ENCODE measurements around the gene U2AF2.

Gene U2AF2

DNA sequence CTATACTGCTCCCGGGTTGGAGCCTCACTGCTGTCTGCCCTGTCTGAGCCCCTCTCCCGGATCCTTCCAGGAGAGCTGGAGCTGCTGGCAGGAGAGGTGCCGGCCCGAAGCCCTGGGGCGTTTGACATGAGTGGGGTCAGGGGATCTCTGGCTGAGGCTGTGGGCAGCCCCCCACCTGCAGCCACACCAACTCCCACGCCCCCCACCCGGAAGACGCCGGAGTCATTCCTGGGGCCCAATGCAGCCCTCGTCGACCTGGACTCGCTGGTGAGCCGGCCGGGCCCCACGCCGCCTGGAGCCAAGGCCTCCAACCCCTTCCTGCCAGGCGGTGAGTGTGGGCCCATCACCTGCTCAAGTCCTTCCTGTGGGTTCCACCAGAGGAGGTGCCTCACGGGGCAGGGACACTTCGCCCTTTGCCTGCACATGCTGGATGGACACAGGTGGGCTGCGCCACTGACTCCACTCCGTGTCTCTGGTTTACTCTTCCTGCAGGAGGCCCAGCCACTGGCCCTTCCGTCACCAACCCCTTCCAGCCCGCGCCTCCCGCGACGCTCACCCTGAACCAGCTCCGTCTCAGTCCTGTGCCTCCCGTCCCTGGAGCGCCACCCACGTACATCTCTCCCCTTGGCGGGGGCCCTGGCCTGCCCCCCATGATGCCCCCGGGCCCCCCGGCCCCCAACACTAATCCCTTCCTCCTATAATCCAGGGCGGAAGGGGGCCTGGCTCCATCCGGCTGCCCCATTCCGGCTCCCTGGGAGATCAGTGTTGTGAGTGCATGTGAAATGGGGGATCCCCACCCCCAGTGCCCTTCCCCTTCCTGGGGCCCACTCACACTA, 40.0 kb downstream of the U2AF2 start:
- no peak overlapping the region for H3K4me3 ChIP-seq (ENCODE audit: control insufficient read depth in 1 of 7, extremely low read depth in 1 of 7, insufficient read depth in 4 of 7, low read depth in 2 of 7, low read length in 6 of 7)
- H3K4me1 ChIP-seq (ENCODE audit: control extremely low read depth in 1 of 4, control insufficient read depth in 4 of 4, insufficient read depth in 4 of 4, low read length in 3 of 4), result no peaks in the 10 kb centered on the region
- ChIA-PET CTCF (no interaction called here), POLR2A (no interaction called here)
- no peaks in the 10 kb centered on the region for H3K27me3 ChIP-seq (replicated peaks in 2 of 5; ENCODE audit: control insufficient read depth in 4 of 5, insufficient read depth in 5 of 5, low read length in 4 of 5)
- H3K27ac ChIP-seq (ENCODE audit: insufficient read depth in 1 of 2, low read depth in 1 of 2, low read length in 2 of 2, poor library complexity in 1 of 2, severe bottlenecking in 2 of 2), result no peak overlapping the region
- 94% methylated on average over 30 of the region's 37 CpGs for WGBS (ENCODE audit: insufficient coverage)
- DNase-seq, result no peak
- H3K9me3 ChIP-seq (ENCODE audit: control extremely low read depth in 1 of 5, control insufficient read depth in 4 of 5, insufficient read depth in 2 of 5, low read depth in 1 of 5, low read length in 4 of 5), result no peaks in the 10 kb centered on the region
- H3K36me3 ChIP-seq (ENCODE audit: control insufficient read depth in 4 of 4, insufficient read depth in 4 of 4, low read length in 3 of 4), result peaks cover 2 to 86% (median 61%) of the 10 kb centered on the region in 4 experiments

DNA sequence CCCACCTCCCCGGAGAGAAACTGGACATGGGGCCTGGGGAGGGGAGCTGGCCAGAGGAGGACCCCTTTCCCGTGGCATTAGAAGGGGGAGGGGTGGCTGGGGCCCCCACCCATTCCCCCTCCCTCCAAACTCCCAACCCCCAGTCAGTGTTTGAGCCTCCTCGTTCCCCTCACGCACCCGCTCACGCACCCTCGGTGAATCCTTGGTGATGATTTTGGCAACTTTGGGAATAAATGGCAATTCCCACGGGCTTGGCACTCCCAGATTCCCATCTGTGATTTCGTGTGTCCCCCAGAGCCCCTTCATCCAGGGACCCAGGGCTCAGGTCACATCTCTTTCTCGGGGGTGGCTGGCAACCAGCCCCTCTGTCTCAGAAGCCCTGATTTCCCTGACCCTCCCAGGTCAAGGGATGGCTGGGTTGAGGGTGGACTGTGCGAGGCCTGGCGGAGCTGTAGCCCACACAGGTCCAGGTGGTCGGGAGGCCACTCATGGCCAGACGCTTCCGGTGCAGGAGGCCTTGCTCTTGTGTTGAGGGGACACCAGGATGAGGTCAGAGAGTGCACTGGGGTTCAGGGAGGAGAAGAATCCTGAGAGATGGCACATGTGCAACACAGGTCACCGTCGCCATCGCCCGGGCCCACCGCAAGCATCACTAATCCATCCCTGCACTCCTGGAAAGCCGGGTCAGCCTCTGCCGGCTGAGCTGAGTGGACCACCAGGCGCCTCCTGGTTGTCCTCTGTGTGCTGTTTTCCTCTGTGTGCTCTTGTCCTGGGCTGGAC, 40.9 kb downstream of the U2AF2 start:
- H3K36me3 ChIP-seq (ENCODE audit: control insufficient read depth in 4 of 4, insufficient read depth in 4 of 4, low read length in 3 of 4), result peaks cover 2 to 81% (median 54%) of the 10 kb centered on the region in 4 experiments
- H3K4me3 ChIP-seq (ENCODE audit: control insufficient read depth in 1 of 7, extremely low read depth in 1 of 7, insufficient read depth in 4 of 7, low read depth in 2 of 7, low read length in 6 of 7), result no peak overlapping the region
- no peak overlapping the region for H3K27ac ChIP-seq (ENCODE audit: insufficient read depth in 1 of 2, low read depth in 1 of 2, low read length in 2 of 2, poor library complexity in 1 of 2, severe bottlenecking in 2 of 2)
- WGBS (ENCODE audit: insufficient coverage), result 90% methylated on average over 14 of the region's 23 CpGs
- no peak for DNase-seq
- POLR2A ChIA-PET, result interaction anchor here (0.6 kb wide), 1 partner anchor 14 kb away, joined by 11 read pairs; no protein-coding TSS in a partner anchor
- CTCF ChIA-PET, result no interaction called here
- H3K4me1 ChIP-seq (ENCODE audit: control extremely low read depth in 1 of 4, control insufficient read depth in 4 of 4, insufficient read depth in 4 of 4, low read length in 3 of 4), result no peaks in the 10 kb centered on the region
- no peaks in the 10 kb centered on the region for H3K9me3 ChIP-seq (ENCODE audit: control extremely low read depth in 1 of 5, control insufficient read depth in 4 of 5, insufficient read depth in 2 of 5, low read depth in 1 of 5, low read length in 4 of 5)
- no peaks in the 10 kb centered on the region for H3K27me3 ChIP-seq (replicated peaks in 2 of 5; ENCODE audit: control insufficient read depth in 4 of 5, insufficient read depth in 5 of 5, low read length in 4 of 5)

DNA sequence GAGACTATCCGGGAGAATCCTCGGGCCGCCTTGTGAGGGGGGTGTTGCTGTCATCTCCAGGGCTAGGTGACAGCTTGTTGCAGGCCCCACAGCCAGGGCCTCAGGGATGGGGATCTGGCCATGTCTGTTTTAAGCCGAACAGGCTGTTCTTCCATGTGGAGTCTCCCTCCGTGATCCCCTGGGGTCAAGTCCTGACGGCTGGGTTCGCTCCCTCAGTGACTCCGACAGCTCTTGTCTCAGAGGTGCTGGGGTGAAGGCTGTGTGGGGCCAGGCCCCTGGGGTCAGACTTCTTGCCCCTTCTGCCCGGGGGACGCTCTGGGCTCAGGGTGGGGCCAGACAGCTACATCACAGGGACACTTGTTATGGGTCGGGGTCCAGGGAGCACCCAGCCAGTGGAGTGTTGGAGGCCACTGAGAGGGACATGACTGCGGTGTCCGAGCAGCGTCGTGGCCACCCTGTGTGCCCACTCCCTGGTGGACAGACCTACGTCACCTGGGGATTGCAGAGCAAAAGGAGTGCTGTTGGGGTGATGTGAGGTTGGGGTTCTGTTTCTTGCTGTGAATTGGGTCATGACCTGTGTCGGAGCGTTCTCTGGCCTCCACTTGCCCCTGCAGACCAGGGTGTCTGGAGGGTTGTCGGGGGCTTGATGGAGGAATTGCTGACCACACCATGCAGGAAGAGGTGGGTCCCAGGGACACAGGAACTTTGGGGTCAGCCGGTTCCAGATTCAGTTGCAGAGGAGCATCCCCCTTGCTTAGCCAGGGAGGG, 41.6 kb downstream of the U2AF2 start:
- Histone ChIP-seq H3K27me3 (replicated peaks in 2 of 5; ENCODE audit: control insufficient read depth in 4 of 5, insufficient read depth in 5 of 5, low read length in 4 of 5) (no peaks in the 10 kb centered on the region), H3K4me3 (ENCODE audit: control insufficient read depth in 1 of 7, extremely low read depth in 1 of 7, insufficient read depth in 4 of 7, low read depth in 2 of 7, low read length in 6 of 7) (no peak overlapping the region), H3K36me3 (ENCODE audit: control insufficient read depth in 4 of 4, insufficient read depth in 4 of 4, low read length in 3 of 4) (peaks cover 2 to 76% (median 53%) of the 10 kb centered on the region in 4 experiments), H3K4me1 (ENCODE audit: control extremely low read depth in 1 of 4, control insufficient read depth in 4 of 4, insufficient read depth in 4 of 4, low read length in 3 of 4) (no peaks in the 10 kb centered on the region), H3K9me3 (ENCODE audit: control extremely low read depth in 1 of 5, control insufficient read depth in 4 of 5, insufficient read depth in 2 of 5, low read depth in 1 of 5, low read length in 4 of 5) (no peaks in the 10 kb centered on the region), H3K27ac (ENCODE audit: insufficient read depth in 1 of 2, low read depth in 1 of 2, low read length in 2 of 2, poor library complexity in 1 of 2, severe bottlenecking in 2 of 2) (no peak overlapping the region)
- CTCF ChIA-PET, result no interaction called here
- no peak for DNase-seq
- POLR2A ChIA-PET, result interaction anchor here (0.6 kb wide), 1 partner anchor 15 kb away, joined by 11 read pairs; no protein-coding TSS in a partner anchor
- WGBS (ENCODE audit: insufficient coverage), result 98% methylated on average over 15 of the region's 20 CpGs

DNA sequence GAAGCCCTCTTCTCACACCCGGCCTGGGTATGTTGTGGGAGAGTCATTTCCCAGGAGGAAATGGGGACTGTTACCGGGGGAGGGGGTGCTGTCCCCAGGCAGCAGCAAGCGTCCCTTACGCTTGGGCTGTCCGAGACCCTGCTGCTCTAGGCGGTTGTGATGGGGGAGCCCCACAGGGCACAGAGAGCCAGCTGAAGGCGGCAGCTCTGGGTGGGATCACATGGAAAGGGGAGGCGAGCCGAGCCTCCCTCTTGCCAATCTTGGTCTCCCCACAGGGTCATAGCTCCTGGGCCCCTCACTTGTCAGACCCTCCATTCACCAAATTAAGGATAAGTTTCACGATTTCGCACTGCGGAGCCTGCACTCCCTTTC, 42.2 kb downstream of the U2AF2 start:
- Histone ChIP-seq H3K9me3 (ENCODE audit: control extremely low read depth in 1 of 5, control insufficient read depth in 4 of 5, insufficient read depth in 2 of 5, low read depth in 1 of 5, low read length in 4 of 5) (no peaks in the 10 kb centered on the region), H3K4me3 (ENCODE audit: control insufficient read depth in 1 of 7, extremely low read depth in 1 of 7, insufficient read depth in 4 of 7, low read depth in 2 of 7, low read length in 6 of 7) (no peak overlapping the region), H3K4me1 (ENCODE audit: control extremely low read depth in 1 of 4, control insufficient read depth in 4 of 4, insufficient read depth in 4 of 4, low read length in 3 of 4) (no peaks in the 10 kb centered on the region), H3K27me3 (replicated peaks in 2 of 5; ENCODE audit: control insufficient read depth in 4 of 5, insufficient read depth in 5 of 5, low read length in 4 of 5) (no peaks in the 10 kb centered on the region), H3K27ac (ENCODE audit: insufficient read depth in 1 of 2, low read depth in 1 of 2, low read length in 2 of 2, poor library complexity in 1 of 2, severe bottlenecking in 2 of 2) (no peak overlapping the region), H3K36me3 (ENCODE audit: control insufficient read depth in 4 of 4, insufficient read depth in 4 of 4, low read length in 3 of 4) (peaks cover 2 to 70% (median 50%) of the 10 kb centered on the region in 4 experiments)
- ChIA-PET POLR2A (no interaction called here), CTCF (no interaction called here)
- 80% methylated on average over 2 of the region's 12 CpGs for WGBS (ENCODE audit: insufficient coverage)
- no peak for DNase-seq

DNA sequence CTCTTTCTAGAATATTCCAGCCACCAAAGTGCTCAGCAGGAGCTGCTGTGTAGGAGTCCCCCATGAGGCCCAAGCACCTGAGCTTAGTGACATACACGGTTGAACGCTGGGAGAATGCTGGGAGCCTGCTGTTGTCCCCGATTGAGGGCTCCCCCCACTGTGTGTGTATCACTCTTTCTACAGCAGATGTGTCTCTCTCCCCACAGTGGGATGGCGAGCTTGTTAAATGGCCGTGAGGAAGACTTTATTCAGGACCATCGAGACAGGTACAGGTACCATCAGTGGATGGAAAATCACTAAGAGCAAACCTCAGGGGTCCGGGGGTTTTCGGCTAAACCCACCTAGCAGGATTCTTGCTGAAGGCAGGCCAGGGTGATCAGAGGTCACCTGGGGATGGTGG, 42.9 kb downstream of the U2AF2 start:
- Histone ChIP-seq H3K27ac (ENCODE audit: insufficient read depth in 1 of 2, low read depth in 1 of 2, low read length in 2 of 2, poor library complexity in 1 of 2, severe bottlenecking in 2 of 2) (no peak overlapping the region), H3K27me3 (replicated peaks in 2 of 5; ENCODE audit: control insufficient read depth in 4 of 5, insufficient read depth in 5 of 5, low read length in 4 of 5) (no peaks in the 10 kb centered on the region), H3K4me1 (ENCODE audit: control extremely low read depth in 1 of 4, control insufficient read depth in 4 of 4, insufficient read depth in 4 of 4, low read length in 3 of 4) (no peaks in the 10 kb centered on the region), H3K4me3 (ENCODE audit: control insufficient read depth in 1 of 7, extremely low read depth in 1 of 7, insufficient read depth in 4 of 7, low read depth in 2 of 7, low read length in 6 of 7) (no peak overlapping the region), H3K36me3 (ENCODE audit: control insufficient read depth in 4 of 4, insufficient read depth in 4 of 4, low read length in 3 of 4) (peaks cover 2 to 64% (median 47%) of the 10 kb centered on the region in 4 experiments), H3K9me3 (ENCODE audit: control extremely low read depth in 1 of 5, control insufficient read depth in 4 of 5, insufficient read depth in 2 of 5, low read depth in 1 of 5, low read length in 4 of 5) (no peaks in the 10 kb centered on the region)
- POLR2A ChIA-PET, result no interaction called here
- CTCF ChIA-PET, result no interaction called here
- DNase-seq, result no peak
- WGBS (ENCODE audit: insufficient coverage), result 97% methylated on average over 8 of the region's 8 CpGs

DNA sequence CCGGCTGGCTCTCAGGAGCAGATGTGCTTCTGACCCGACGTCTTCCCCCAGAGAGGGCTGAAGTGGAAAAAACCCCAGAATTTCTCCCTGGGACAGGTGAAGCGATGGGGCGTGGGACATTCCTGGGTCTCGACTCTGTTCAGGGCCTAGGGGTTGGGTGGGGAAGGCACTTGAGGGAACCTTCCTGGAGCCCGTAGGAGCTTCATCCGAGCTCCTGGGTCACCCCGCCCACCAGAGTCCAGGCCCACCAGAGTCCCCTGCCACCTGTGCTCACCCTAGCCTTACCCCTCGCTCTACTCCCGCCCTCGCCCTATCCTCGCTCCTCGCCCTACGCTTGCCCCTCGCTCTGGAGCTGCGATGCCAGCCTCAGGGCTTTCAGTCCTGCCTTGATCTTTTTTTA, 43.4 kb downstream of the U2AF2 start:
- CTCF ChIA-PET, result no interaction called here
- H3K27ac ChIP-seq (ENCODE audit: insufficient read depth in 1 of 2, low read depth in 1 of 2, low read length in 2 of 2, poor library complexity in 1 of 2, severe bottlenecking in 2 of 2), result no peak overlapping the region
- POLR2A ChIA-PET, result no interaction called here
- H3K4me3 ChIP-seq (ENCODE audit: control insufficient read depth in 1 of 7, extremely low read depth in 1 of 7, insufficient read depth in 4 of 7, low read depth in 2 of 7, low read length in 6 of 7), result no peak overlapping the region
- no peaks in the 10 kb centered on the region for H3K27me3 ChIP-seq (replicated peaks in 2 of 5; ENCODE audit: control insufficient read depth in 4 of 5, insufficient read depth in 5 of 5, low read length in 4 of 5)
- H3K4me1 ChIP-seq (ENCODE audit: control extremely low read depth in 1 of 4, control insufficient read depth in 4 of 4, insufficient read depth in 4 of 4, low read length in 3 of 4), result no peaks in the 10 kb centered on the region
- peaks cover 0 to 59% (median 43%) of the 10 kb centered on the region in 4 experiments for H3K36me3 ChIP-seq (ENCODE audit: control insufficient read depth in 4 of 4, insufficient read depth in 4 of 4, low read length in 3 of 4)
- DNase-seq, result no peak
- H3K9me3 ChIP-seq (ENCODE audit: control extremely low read depth in 1 of 5, control insufficient read depth in 4 of 5, insufficient read depth in 2 of 5, low read depth in 1 of 5, low read length in 4 of 5), result no peaks in the 10 kb centered on the region
- 94% methylated on average over 14 of the region's 17 CpGs for WGBS (ENCODE audit: insufficient coverage)
